H9 (cell line): ENCODE data around the gene KIRREL3. TPM values are rescaled to one million over a fixed set of nuclear protein-coding genes. Genes with fewer than 3 reads are reported as not detected.

Experiments used
- DNase-seq: peaks from one replicate; pipeline ENCODE4 v3.0.0-alpha.2; 2017
- H2AFZ ChIP-seq: one replicate; pipeline ENCODE4 v1.6.1; 2013; ENCODE audit warnings: mild to moderate bottlenecking, low read length, control low read depth, moderate library complexity
- H2AK5ac ChIP-seq: 2 replicates; pipeline ENCODE4 v1.6.1; 2013; ENCODE audit warnings: low read length, control low read depth, mixed read lengths; ENCODE audit not compliant: insufficient read length
- H2BK120ac ChIP-seq: one replicate; pipeline ENCODE4 v1.6.1; 2013; ENCODE audit warnings: low read depth, mild to moderate bottlenecking, low read length, control low read depth, inconsistent platforms; ENCODE audit not compliant: poor library complexity, severe bottlenecking
- H2BK12ac ChIP-seq: 2 replicates; pipeline ENCODE4 v1.6.1; 2013; ENCODE audit warnings: low read length, control low read depth, mixed read lengths, low read depth; ENCODE audit not compliant: insufficient read length
- H2BK15ac ChIP-seq: 2 replicates; pipeline ENCODE4 v1.6.1; 2013; ENCODE audit warnings: low read depth, low read length, control low read depth
- H2BK20ac ChIP-seq: one replicate; pipeline ENCODE4 v1.6.1; 2013; ENCODE audit warnings: low read depth, mild to moderate bottlenecking, low read length, control low read depth, inconsistent platforms; ENCODE audit not compliant: poor library complexity, severe bottlenecking
- H2BK5ac ChIP-seq: 2 replicates; pipeline ENCODE4 v1.6.1; 2013; ENCODE audit warnings: low read length, control low read depth, mixed read lengths; ENCODE audit not compliant: insufficient read length
- H3K14ac ChIP-seq: 2 replicates; pipeline ENCODE4 v1.6.1; 2013; ENCODE audit warnings: low read length, control low read depth; ENCODE audit not compliant: insufficient read depth
- H3K18ac ChIP-seq: 2 replicates; pipeline ENCODE4 v1.6.1; 2013; ENCODE audit warnings: low read depth, mild to moderate bottlenecking, mixed read lengths, low read length, control low read depth; ENCODE audit not compliant: insufficient read length
- H3K23ac ChIP-seq: 2 replicates; pipeline ENCODE4 v1.6.1; 2013; ENCODE audit warnings: low read length, control low read depth, mixed read lengths, low read depth; ENCODE audit not compliant: insufficient read length
- H3K23me2 ChIP-seq: 2 replicates; pipeline ENCODE4 v1.6.1; 2013; ENCODE audit warnings: low read depth, mild to moderate bottlenecking, mixed read lengths, low read length, control low read depth; ENCODE audit not compliant: insufficient read length, poor library complexity, severe bottlenecking
- H3K27ac ChIP-seq: 2 replicates; pipeline ENCODE4 v1.5.1; 2013; ENCODE audit warnings: low read length, control low read depth, mixed read lengths, low read depth; ENCODE audit not compliant: insufficient read length
- H3K27me3 ChIP-seq: 2 replicates; pipeline ENCODE4 v1.6.1; 2013; ENCODE audit warnings: low read length, control low read depth, inconsistent platforms; ENCODE audit not compliant: insufficient read depth
- H3K4ac ChIP-seq: 2 replicates; pipeline ENCODE4 v1.6.1; 2013; ENCODE audit warnings: low read depth, mild to moderate bottlenecking, control low read depth, inconsistent platforms, low read length, moderate library complexity
- H3K4me1 ChIP-seq: 2 replicates; pipeline ENCODE4 v1.6.1; 2013; ENCODE audit warnings: low read length, control low read depth, inconsistent platforms; ENCODE audit not compliant: insufficient read depth
- H3K4me2 ChIP-seq: 2 replicates; pipeline ENCODE4 v1.6.1; 2013; ENCODE audit warnings: low read length, control low read depth, mixed read lengths; ENCODE audit not compliant: insufficient read length, insufficient read depth
- H3K56ac ChIP-seq: 2 replicates; pipeline ENCODE4 v1.6.1; 2013; ENCODE audit warnings: low read depth, mild to moderate bottlenecking, mixed read lengths, low read length, control low read depth; ENCODE audit not compliant: insufficient read length
- H3K79me1 ChIP-seq: 2 replicates; pipeline ENCODE4 v1.6.1; 2013; ENCODE audit warnings: low read depth, mild to moderate bottlenecking, moderate library complexity, low read length, control low read depth, inconsistent platforms; ENCODE audit not compliant: insufficient read depth, poor library complexity, severe bottlenecking
- H3K79me2 ChIP-seq: 2 replicates; pipeline ENCODE4 v1.6.1; 2013; ENCODE audit warnings: low read length, control low read depth, inconsistent platforms; ENCODE audit not compliant: insufficient read depth
- H3K9ac ChIP-seq: 2 replicates; pipeline ENCODE4 v1.6.1; 2013; ENCODE audit warnings: low read length, control low read depth, mixed read lengths; ENCODE audit not compliant: insufficient read length; ENCODE audit errors: extremely low read depth
- H3K9me3 ChIP-seq: one replicate; pipeline ENCODE4 v1.6.1; 2013; ENCODE audit warnings: low read depth, low read length, inconsistent platforms; ENCODE audit not compliant: control insufficient read depth
- H3T11ph ChIP-seq: one replicate; pipeline ENCODE4 v1.6.1; 2013; ENCODE audit warnings: mild to moderate bottlenecking, low read length, control low read depth, inconsistent platforms
- H4K20me1 ChIP-seq: one replicate; pipeline ENCODE4 v1.6.1; 2013; ENCODE audit not compliant: control insufficient read depth, insufficient read length, insufficient read depth
- H4K5ac ChIP-seq: 2 replicates; pipeline ENCODE4 v1.6.1; 2013; ENCODE audit warnings: low read depth, mild to moderate bottlenecking, mixed read lengths, low read length, control low read depth; ENCODE audit not compliant: insufficient read length
- H4K8ac ChIP-seq: replicated peaks from 2 replicates; pipeline ENCODE4 v1.6.1; 2013; ENCODE audit warnings: low read length, control low read depth, mixed read lengths, low read depth; ENCODE audit not compliant: insufficient read length
- H4K91ac ChIP-seq: 2 replicates; pipeline ENCODE4 v1.6.1; 2013; ENCODE audit warnings: low read depth, mild to moderate bottlenecking, moderate library complexity, mixed read lengths, low read length, control low read depth; ENCODE audit not compliant: insufficient read length
- H3K27ac Mint-ChIP-seq, 3 experiments: 2 replicates in 2 of 3; 3 replicates in 1 of 3; pipeline ENCODE4 v1.8.0; 2020 to 2021; ENCODE audit warnings: mixed read lengths in 3 of 3, mild to moderate bottlenecking in 1 of 3, moderate library complexity in 1 of 3
- H3K27me3 Mint-ChIP-seq: 2 replicates; pipeline ENCODE4 v1.8.0; 2021; ENCODE audit warnings: low read depth, mild to moderate bottlenecking, moderate library complexity, mixed read lengths
- H3K36me3 Mint-ChIP-seq, 3 experiments: 2 replicates in 2 of 3; 3 replicates in 1 of 3; pipeline ENCODE4 v1.8.0; 2020 to 2021; ENCODE audit warnings: low read depth in 3 of 3, mixed read lengths in 3 of 3; ENCODE audit not compliant: insufficient read depth in 1 of 3
- H3K4me1 Mint-ChIP-seq, 2 experiments: 2 replicates each; pipeline ENCODE4 v1.8.0; 2020; ENCODE audit warnings: mixed read lengths in 2 of 2
- H3K4me3 Mint-ChIP-seq, 2 experiments: 2 replicates in 1 of 2; 3 replicates in 1 of 2; pipeline ENCODE4 v1.8.0; 2020 to 2021; ENCODE audit warnings: mild to moderate bottlenecking in 2 of 2, mixed read lengths in 2 of 2, moderate library complexity in 1 of 2
- H3K9me3 Mint-ChIP-seq, 2 experiments: 2 replicates in 1 of 2; 3 replicates in 1 of 2; pipeline ENCODE4 v1.8.0; 2020; ENCODE audit warnings: mild to moderate bottlenecking in 2 of 2, mixed read lengths in 2 of 2, moderate library complexity in 1 of 2
- WGBS: extraction: QIAGEN DNeasy Blood & Tissue Kit; methylation state at CpG from one replicate; pipeline ENCODE4 v1.1.7; 2013; ENCODE audit warnings: missing lambda C conversion rate, low lambda C conversion rate, mixed read lengths; ENCODE audit not compliant: insufficient read length; ENCODE audit errors: extremely low coverage; 5-methylcytosine and 5-hydroxymethylcytosine counted together
- total RNA-seq: library from RNA; stranded (reverse); gene quantifications from 2 replicates; pipeline ENCODE4 v1.2.1, GENCODE V29; 2021
- TF ChIP-seq, protein P1 (sequence below): fragments of 200-600 bp; sonication (generic); conservative IDR thresholded peaks from 3 replicates; pipeline ENCODE4 v1.8.0; 2021; ENCODE audit warnings: antibody characterized with exemption, mild to moderate bottlenecking

The KIRREL3 gene
- total RNA-seq, 1 experiment from 2014 or later = 0.17 TPM

GRCh38 chr11:126888115-126888712, 112.4 kb downstream of the KIRREL3 start:
- no peak overlapping the region for H4K5ac ChIP-seq
- no peak overlapping the region for H2AFZ ChIP-seq
- no peak overlapping the region for H2BK5ac ChIP-seq
- no peak overlapping the region for H2AK5ac ChIP-seq
- H4K8ac ChIP-seq = no peak overlapping the region
- no peak overlapping the region for H3K18ac ChIP-seq
- no peaks in the 10 kb centered on the region for H3K9me3 ChIP-seq
- no peak overlapping the region for H2BK12ac ChIP-seq
- H3K14ac ChIP-seq = no peak overlapping the region
- H3K9ac ChIP-seq = no peak overlapping the region
- no peak overlapping the region for H3K4ac ChIP-seq
- H3K23ac ChIP-seq = no peak overlapping the region
- no peaks in the 10 kb centered on the region for H3K79me2 ChIP-seq
- Mint-ChIP-seq H3K27ac (no peak overlapping the region; a peak in 1 of 7 replicates), H3K36me3 (no peaks in the 10 kb centered on the region), H3K9me3 (no peaks in the 10 kb centered on the region), H3K4me1 (peaks cover 19 to 32% of the 10 kb centered on the region in 2 experiments), H3K27me3 (peaks cover 1% of the 10 kb centered on the region), H3K4me3 (no peak overlapping the region)
- no peaks in the 10 kb centered on the region for H3K79me1 ChIP-seq
- H3K56ac ChIP-seq = no peak overlapping the region
- H3K4me1 ChIP-seq = no peaks in the 10 kb centered on the region; the same call in 1 of the 2 replicates
- WGBS = no CpG with 5 or more reads among the region's 7 CpGs
- H4K20me1 ChIP-seq = no peaks in the 10 kb centered on the region
- H2BK20ac ChIP-seq = no peak overlapping the region
- TF ChIP-seq, protein P1, sequence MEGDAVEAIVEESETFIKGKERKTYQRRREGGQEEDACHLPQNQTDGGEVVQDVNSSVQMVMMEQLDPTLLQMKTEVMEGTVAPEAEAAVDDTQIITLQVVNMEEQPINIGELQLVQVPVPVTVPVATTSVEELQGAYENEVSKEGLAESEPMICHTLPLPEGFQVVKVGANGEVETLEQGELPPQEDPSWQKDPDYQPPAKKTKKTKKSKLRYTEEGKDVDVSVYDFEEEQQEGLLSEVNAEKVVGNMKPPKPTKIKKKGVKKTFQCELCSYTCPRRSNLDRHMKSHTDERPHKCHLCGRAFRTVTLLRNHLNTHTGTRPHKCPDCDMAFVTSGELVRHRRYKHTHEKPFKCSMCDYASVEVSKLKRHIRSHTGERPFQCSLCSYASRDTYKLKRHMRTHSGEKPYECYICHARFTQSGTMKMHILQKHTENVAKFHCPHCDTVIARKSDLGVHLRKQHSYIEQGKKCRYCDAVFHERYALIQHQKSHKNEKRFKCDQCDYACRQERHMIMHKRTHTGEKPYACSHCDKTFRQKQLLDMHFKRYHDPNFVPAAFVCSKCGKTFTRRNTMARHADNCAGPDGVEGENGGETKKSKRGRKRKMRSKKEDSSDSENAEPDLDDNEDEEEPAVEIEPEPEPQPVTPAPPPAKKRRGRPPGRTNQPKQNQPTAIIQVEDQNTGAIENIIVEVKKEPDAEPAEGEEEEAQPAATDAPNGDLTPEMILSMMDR = no peak
- no peaks in the 10 kb centered on the region for H3K27me3 ChIP-seq
- no peak overlapping the region for H4K91ac ChIP-seq
- no peak overlapping the region for H3K4me2 ChIP-seq
- no peak for DNase-seq
- H2BK15ac ChIP-seq = no peak overlapping the region
- H2BK120ac ChIP-seq = no peak overlapping the region
- no peak overlapping the region for H3T11ph ChIP-seq
- no peak overlapping the region for H3K27ac ChIP-seq
- no peaks in the 10 kb centered on the region for H3K23me2 ChIP-seq
